Measurements from ENCODE around the gene EGR4. TPM values are rescaled to one million over a fixed set of nuclear protein-coding genes. Genes with fewer than 3 reads are reported as not detected.

Gene EGR4
- polyA plus RNA-seq, 1 of the 3 experiments (the other 2 are of a cell fraction) = 0.02 TPM

- ChIA-PET POLR2A (no interaction called here), CTCF (no interaction called here)
- Histone ChIP-seq H3K4me3 (ENCODE audit: low read depth in 2 of 2, low read length in 1 of 2) (peak overlapping the region in 1 of 2 experiments; percentile 77; a peak in 2 of 4 replicates), H4K20me1 (ENCODE audit: insufficient read depth) (no peaks in the 10 kb centered on the region; the same call in 1 of the 2 replicates), H3F3A (replicated peaks; ENCODE audit: insufficient read depth) (no peaks in the 10 kb centered on the region), H3K4me1 (ENCODE audit: control insufficient read depth in 1 of 2, insufficient read depth in 2 of 2, low read depth in 1 of 2, low read length in 1 of 2) (peaks cover 6 to 16% of the 10 kb centered on the region in 2 experiments; a peak in 1 of 4 replicates), H3K27ac (ENCODE audit: low read depth in 2 of 2, low read length in 1 of 2) (no peak overlapping the region; a peak in 1 of 4 replicates), H3K9ac (no peak overlapping the region), H3K9me2 (no peaks in the 10 kb centered on the region), H2AFZ (ENCODE audit: low read depth) (no peak overlapping the region), H3K4me2 (peak overlapping the region; percentile 94), H3K27me3 (ENCODE audit: insufficient read depth) (no peaks in the 10 kb centered on the region; the same call in 1 of the 2 replicates), H3K9me3 (no peaks in the 10 kb centered on the region), H3K36me3 (replicated peaks in 1 of 2; ENCODE audit: control insufficient read depth in 1 of 2, insufficient read depth in 2 of 2, low read length in 1 of 2) (no peaks in the 10 kb centered on the region), H3K79me2 (ENCODE audit: insufficient read depth) (peaks cover 6% of the 10 kb centered on the region; the same call in 1 of the 2 replicates)
- DNase-seq = no peak
- 85% methylated on average over 5 of the region's 5 CpGs for WGBS (ENCODE audit: low lambda C conversion rate)
- TF ChIP-seq, protein P1, sequence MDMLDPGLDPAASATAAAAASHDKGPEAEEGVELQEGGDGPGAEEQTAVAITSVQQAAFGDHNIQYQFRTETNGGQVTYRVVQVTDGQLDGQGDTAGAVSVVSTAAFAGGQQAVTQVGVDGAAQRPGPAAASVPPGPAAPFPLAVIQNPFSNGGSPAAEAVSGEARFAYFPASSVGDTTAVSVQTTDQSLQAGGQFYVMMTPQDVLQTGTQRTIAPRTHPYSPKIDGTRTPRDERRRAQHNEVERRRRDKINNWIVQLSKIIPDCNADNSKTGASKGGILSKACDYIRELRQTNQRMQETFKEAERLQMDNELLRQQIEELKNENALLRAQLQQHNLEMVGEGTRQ (IDR thresholded peaks at IDR 0.05; ENCODE audit: borderline replicate concordance, low read depth, low read length) = no peak
- TF ChIP-seq NFIC (IDR thresholded peaks at IDR 0.05; ENCODE audit: borderline replicate concordance) = no peak
- no peak for TF ChIP-seq RXRA (IDR thresholded peaks at IDR 0.05; ENCODE audit: borderline replicate concordance, low read depth)
- no peak for TF ChIP-seq FOSL2 (IDR thresholded peaks at IDR 0.05; ENCODE audit: borderline replicate concordance, low read depth)
- TF ChIP-seq SIN3A (IDR thresholded peaks at IDR 0.05; ENCODE audit: borderline replicate concordance, low read depth, low read length) = no peak
- TF ChIP-seq MXI1 (IDR thresholded peaks at IDR 0.05; ENCODE audit: low read depth, low read length) = no peak
- TF ChIP-seq EP300 (IDR thresholded peaks at IDR 0.05; ENCODE audit: borderline replicate concordance in 1 of 2, low read depth in 1 of 2, low read length in 1 of 2) = no peak
- TF ChIP-seq, protein P2, sequence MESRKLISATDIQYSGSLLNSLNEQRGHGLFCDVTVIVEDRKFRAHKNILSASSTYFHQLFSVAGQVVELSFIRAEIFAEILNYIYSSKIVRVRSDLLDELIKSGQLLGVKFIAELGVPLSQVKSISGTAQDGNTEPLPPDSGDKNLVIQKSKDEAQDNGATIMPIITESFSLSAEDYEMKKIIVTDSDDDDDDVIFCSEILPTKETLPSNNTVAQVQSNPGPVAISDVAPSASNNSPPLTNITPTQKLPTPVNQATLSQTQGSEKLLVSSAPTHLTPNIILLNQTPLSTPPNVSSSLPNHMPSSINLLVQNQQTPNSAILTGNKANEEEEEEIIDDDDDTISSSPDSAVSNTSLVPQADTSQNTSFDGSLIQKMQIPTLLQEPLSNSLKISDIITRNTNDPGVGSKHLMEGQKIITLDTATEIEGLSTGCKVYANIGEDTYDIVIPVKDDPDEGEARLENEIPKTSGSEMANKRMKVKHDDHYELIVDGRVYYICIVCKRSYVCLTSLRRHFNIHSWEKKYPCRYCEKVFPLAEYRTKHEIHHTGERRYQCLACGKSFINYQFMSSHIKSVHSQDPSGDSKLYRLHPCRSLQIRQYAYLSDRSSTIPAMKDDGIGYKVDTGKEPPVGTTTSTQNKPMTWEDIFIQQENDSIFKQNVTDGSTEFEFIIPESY (IDR thresholded peaks at IDR 0.05; ENCODE audit: borderline replicate concordance, low read depth) = no peak
- no peak for TF ChIP-seq FOXJ3 (CRISPR knock-in tag; IDR thresholded peaks at IDR 0.05)
- no peak for TF ChIP-seq CTCF (IDR thresholded peaks at IDR 0.05)
- no peak for TF ChIP-seq RFX5 (IDR thresholded peaks at IDR 0.05; ENCODE audit: low read length)
Measured at GRCh38 chr2:73285159-73285739, 8.1 kb downstream of the EGR4 start.
